ENCODE measurements around the gene KCNJ1. TPM values are rescaled to one million over a fixed set of nuclear protein-coding genes. Genes with fewer than 3 reads are reported as not detected.
A peak's percentile ranks its signal among the peaks of the same experiment; 100 is the strongest.

KCNJ1 gene
- total RNA-seq, 4 donors from 2014 or later = not detected

DNA sequence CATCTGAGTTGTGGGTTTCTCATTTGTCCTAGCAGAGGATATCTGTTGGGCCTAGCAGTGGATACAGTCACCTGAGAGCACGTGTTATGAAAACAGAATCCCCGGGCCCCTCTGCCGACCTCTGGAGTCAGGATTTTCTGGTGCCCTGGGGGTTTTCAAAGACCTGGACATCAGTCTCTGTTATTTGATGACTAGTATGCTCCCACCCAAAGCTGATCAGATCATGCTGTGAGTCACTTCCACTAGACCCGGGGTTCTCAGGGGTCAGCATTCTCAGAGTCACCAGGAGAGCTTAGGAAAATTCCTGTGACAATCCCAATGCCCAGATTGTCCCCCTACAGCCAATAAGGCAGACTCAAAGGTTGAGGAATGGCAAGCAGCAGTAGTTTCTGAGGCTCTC, 38.7 kb downstream of the KCNJ1 start:
- Histone ChIP-seq H3K4me1 (peaks cover 6 to 16% (median 13%) of the 10 kb centered on the region in 4 donors), H3K36me3 (no peaks in the 10 kb centered on the region), H3K27me3 (peaks cover 0 to 28% (median 2%) of the 10 kb centered on the region in 4 donors), H3K4me3 (no peak overlapping the region), H3K27ac (replicated peaks in 1 of 4) (no peak overlapping the region), H3K9me3 (no peaks in the 10 kb centered on the region)
- no peak for DNase-seq (ENCODE audit: extremely low spot score)
- intact Hi-C loops (cut with DNase I) = no loop called here
- TF ChIP-seq, protein P1, sequence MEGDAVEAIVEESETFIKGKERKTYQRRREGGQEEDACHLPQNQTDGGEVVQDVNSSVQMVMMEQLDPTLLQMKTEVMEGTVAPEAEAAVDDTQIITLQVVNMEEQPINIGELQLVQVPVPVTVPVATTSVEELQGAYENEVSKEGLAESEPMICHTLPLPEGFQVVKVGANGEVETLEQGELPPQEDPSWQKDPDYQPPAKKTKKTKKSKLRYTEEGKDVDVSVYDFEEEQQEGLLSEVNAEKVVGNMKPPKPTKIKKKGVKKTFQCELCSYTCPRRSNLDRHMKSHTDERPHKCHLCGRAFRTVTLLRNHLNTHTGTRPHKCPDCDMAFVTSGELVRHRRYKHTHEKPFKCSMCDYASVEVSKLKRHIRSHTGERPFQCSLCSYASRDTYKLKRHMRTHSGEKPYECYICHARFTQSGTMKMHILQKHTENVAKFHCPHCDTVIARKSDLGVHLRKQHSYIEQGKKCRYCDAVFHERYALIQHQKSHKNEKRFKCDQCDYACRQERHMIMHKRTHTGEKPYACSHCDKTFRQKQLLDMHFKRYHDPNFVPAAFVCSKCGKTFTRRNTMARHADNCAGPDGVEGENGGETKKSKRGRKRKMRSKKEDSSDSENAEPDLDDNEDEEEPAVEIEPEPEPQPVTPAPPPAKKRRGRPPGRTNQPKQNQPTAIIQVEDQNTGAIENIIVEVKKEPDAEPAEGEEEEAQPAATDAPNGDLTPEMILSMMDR (IDR thresholded peaks at IDR 0.05) = no peak
- TF ChIP-seq POLR2AphosphoS5 (IDR thresholded peaks at IDR 0.05) = no peak
- TF ChIP-seq EP300 (IDR thresholded peaks at IDR 0.05) = no peak
- TF ChIP-seq POLR2A (IDR thresholded peaks at IDR 0.05; ENCODE audit: low read depth) = no peak
- 67% methylated on average over 3 of the region's 4 CpGs for WGBS

DNA sequence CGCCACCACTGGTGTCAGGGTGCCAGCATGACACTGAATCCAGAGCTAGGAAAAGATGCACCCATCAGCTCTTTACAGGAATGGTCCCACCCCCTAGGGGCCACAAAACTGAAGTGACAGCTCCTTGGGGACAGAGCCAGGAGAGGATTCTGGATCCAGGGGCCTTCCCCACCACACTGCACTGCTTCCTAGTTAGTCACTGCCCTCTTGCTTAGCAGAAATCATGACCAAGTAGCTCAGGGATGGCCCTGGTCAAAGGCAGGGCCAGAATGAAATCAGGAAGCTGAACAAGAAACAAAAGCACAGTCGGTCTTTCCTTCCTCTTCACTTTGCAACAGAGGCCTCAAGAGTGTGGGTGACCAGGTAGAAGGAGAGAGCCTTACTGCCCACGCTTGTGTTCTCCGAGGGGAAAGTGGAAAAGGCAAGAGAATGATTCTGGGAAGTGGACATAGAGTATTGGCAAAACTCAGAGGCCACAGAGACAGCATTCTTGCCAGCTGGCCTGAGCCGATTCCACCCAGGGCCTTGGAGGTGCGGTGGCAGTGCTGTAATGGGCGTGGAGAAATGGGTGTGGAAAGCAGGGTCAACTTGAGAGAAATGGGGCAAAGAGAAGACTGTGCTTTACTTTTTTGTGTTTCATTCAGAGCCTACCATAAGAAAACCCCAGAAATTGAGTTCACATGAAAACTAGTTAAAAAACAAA, 39.8 kb downstream of the KCNJ1 start:
- Histone ChIP-seq H3K36me3 (no peaks in the 10 kb centered on the region), H3K9me3 (no peaks in the 10 kb centered on the region), H3K27ac (replicated peaks in 1 of 4) (no peak overlapping the region), H3K4me3 (no peak overlapping the region), H3K4me1 (peaks cover 6 to 16% (median 13%) of the 10 kb centered on the region in 4 donors), H3K27me3 (peaks cover 0 to 28% (median 2%) of the 10 kb centered on the region in 4 donors)
- 84% methylated on average over 7 of the region's 7 CpGs for WGBS
- TF ChIP-seq EP300 (IDR thresholded peaks at IDR 0.05) (no peak), POLR2A (IDR thresholded peaks at IDR 0.05; ENCODE audit: low read depth) (no peak), POLR2AphosphoS5 (IDR thresholded peaks at IDR 0.05) (no peak)
- TF ChIP-seq, protein P1 (IDR thresholded peaks at IDR 0.05) = no peak
- no peak for DNase-seq (ENCODE audit: extremely low spot score)
- intact Hi-C loops (cut with DNase I) = no loop called here

DNA sequence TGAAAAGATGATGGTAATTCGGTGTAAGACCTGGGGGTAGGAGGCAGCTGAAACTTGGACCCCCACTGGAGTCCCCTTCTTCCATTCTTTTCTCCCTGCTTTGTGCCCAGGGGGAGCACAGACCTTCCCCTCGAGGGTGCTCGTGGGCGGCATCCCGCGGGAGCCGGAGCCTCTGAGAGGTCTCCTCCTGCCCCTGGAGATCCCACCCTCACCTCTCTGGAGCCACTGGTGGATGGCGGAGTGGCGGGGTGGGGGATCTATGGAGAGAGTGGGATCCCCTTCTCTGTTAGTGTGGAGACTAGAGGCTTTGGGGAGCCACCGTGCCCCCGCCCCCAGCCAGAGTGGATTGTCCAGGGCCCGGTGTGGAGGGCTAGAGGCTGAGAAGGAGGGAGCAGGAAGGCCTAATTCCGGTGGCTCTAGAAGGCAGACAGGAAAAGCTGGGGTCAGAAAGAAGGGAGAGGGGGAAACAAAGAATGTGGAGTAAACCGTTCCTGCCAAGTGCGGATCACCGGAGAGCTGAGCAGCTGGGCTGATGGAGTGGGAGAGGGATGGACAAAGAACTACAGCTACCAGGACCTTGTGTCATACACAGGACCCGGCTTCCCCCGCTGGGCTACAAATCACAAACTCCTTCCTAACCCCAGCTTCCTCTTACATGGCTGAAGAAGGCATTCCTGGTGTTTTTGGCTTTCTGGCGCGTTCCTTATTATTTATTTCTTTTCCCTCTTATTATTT, 41.9 kb downstream of the KCNJ1 start:
- Histone ChIP-seq H3K4me1 (peaks cover 6 to 9% (median 7%) of the 10 kb centered on the region in 4 donors), H3K36me3 (no peaks in the 10 kb centered on the region), H3K27me3 (peaks cover 0 to 29% (median 2%) of the 10 kb centered on the region in 4 donors), H3K4me3 (no peak overlapping the region), H3K9me3 (no peaks in the 10 kb centered on the region), H3K27ac (replicated peaks in 1 of 4) (no peak overlapping the region)
- 96% methylated on average over 19 of the region's 20 CpGs for WGBS
- DNase-seq (ENCODE audit: extremely low spot score) = no peak
- intact Hi-C loops (cut with DNase I) = no loop called here
- TF ChIP-seq, protein P1 (IDR thresholded peaks at IDR 0.05) = no peak
- TF ChIP-seq POLR2AphosphoS5 (IDR thresholded peaks at IDR 0.05) = no peak
- TF ChIP-seq POLR2A (IDR thresholded peaks at IDR 0.05; ENCODE audit: low read depth) = no peak
- no peak for TF ChIP-seq EP300 (IDR thresholded peaks at IDR 0.05)

DNA sequence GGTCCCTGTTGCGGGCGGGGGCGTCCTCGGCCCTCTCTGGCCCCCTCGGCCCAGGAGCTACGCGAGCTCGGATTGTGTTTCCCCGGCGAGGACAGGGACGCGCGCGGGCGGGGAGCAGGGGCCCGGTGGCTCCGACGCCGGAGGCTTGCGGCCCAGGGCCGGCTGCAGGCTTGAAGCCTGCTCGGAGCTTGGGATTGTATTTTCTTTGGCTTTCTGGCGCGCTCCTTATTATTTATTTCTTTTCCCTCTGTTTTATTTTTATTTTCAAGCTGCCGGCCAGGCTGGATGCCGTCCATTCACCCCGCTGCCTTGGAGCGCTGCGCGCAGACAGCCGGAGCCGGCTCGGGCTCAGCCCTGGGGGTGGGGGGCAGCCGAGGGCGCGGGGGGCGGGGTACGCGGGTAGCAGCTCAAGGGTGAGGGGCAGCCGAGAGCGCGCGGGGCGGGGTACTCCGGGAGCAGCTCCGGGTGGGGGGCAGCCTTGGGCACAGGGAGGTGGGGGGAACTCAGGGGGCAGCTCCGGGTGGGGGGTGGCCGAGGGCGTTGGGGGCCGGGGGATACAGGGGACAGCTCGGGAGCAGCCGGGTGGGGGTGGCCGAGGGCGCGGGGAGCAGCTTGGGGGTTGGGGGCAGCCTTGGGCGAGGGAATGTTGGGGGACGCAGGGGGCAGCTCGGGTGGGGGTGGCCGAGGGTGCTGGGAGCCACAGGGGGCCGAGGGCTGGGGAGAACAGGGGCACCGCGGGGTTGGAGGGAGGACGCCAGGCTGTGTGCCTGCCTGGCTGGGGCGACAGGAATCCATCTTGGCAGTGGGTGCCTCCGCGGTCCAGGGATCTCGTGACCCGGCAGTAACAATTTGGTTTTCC, 42.7 kb downstream of the KCNJ1 start:
- Histone ChIP-seq H3K36me3 (no peaks in the 10 kb centered on the region), H3K4me1 (peaks cover 6 to 9% (median 7%) of the 10 kb centered on the region in 4 donors), H3K4me3 (peak overlapping the region in 3 of 4 donors; percentile 28 to 37 (median 29)), H3K27me3 (peaks cover 0 to 29% (median 2%) of the 10 kb centered on the region in 4 donors), H3K27ac (replicated peaks in 1 of 4) (no peak overlapping the region), H3K9me3 (no peaks in the 10 kb centered on the region)
- intact Hi-C loops (cut with DNase I) = loop anchor here (5.0 kb wide), 1 partner anchor 137 kb away; no protein-coding TSS in a partner anchor
- TF ChIP-seq POLR2AphosphoS5 (IDR thresholded peaks at IDR 0.05) (no peak), EP300 (IDR thresholded peaks at IDR 0.05) (no peak), POLR2A (IDR thresholded peaks at IDR 0.05; ENCODE audit: low read depth) (no peak)
- TF ChIP-seq, protein P1 (IDR thresholded peaks at IDR 0.05) = no peak
- no peak for DNase-seq (ENCODE audit: extremely low spot score)
- WGBS = 38% methylated on average over 39 of the region's 68 CpGs
